Central memory CD8-positive, alpha-beta T cell (primary cell): ENCODE results near the gene SEMA5B.

ENCODE experiments used
- ATAC-seq: fragments of 150-1000 bp; cut with Tn5 transposase; replicated peaks from 2 replicates; pipeline ENCODE4 v1.10.0; 2022; ENCODE audit warnings: mild to moderate bottlenecking, moderate FRiP score, moderate number of reproducible peaks; ENCODE audit not compliant: poor library complexity, severe bottlenecking; ENCODE audit errors: extremely low read depth
- DNase-seq, 2 donors: peaks; one replicate each; pipeline ENCODE4 v3.0.0; 2021; ENCODE audit warnings: low spot score in 2 of 2
- H3K27ac Mint-ChIP-seq: one replicate; pipeline ENCODE4 v1.8.0; 2022; ENCODE audit warnings: low read depth, mild to moderate bottlenecking, moderate library complexity, mixed read lengths
- H3K27me3 Mint-ChIP-seq: one replicate; pipeline ENCODE4 v1.8.0; 2022; ENCODE audit warnings: mixed read lengths
- H3K36me3 Mint-ChIP-seq: one replicate; pipeline ENCODE4 v1.8.0; 2022; ENCODE audit warnings: mild to moderate bottlenecking, moderate library complexity, mixed read lengths; ENCODE audit not compliant: insufficient read depth
- H3K4me1 Mint-ChIP-seq: one replicate; pipeline ENCODE4 v1.8.0; 2022; ENCODE audit warnings: mixed read lengths
- H3K4me3 Mint-ChIP-seq: one replicate; pipeline ENCODE4 v1.8.0; 2022; ENCODE audit warnings: mild to moderate bottlenecking, moderate library complexity, mixed read lengths
- H3K9me3 Mint-ChIP-seq: one replicate; pipeline ENCODE4 v1.8.0; 2022; ENCODE audit warnings: mixed read lengths

The SEMA5B gene

GRCh38 chr3:122996038-122996580 lies 31.5 kb downstream of the SEMA5B start:
- no peaks in the 10 kb centered on the region for H3K4me1 Mint-ChIP-seq
- no peaks in the 10 kb centered on the region for H3K9me3 Mint-ChIP-seq
- no peak for DNase-seq
- H3K36me3 Mint-ChIP-seq = no peaks in the 10 kb centered on the region
- H3K4me3 Mint-ChIP-seq = no peak overlapping the region
- ATAC-seq = no peak
- H3K27ac Mint-ChIP-seq = no peak overlapping the region
- peaks cover 46% of the 10 kb centered on the region for H3K27me3 Mint-ChIP-seq

- Mint-ChIP-seq H3K4me1 (no peaks in the 10 kb centered on the region), H3K9me3 (no peaks in the 10 kb centered on the region)
Observed at GRCh38 chr3:122994954-122995353, 32.6 kb downstream of the SEMA5B start.

GRCh38 chr3:122993124-122993978 lies 34.2 kb downstream of the SEMA5B start:
- H3K9me3 Mint-ChIP-seq = no peaks in the 10 kb centered on the region
- no peak for DNase-seq
- ATAC-seq = no peak
- H3K27me3 Mint-ChIP-seq = peaks cover 69% of the 10 kb centered on the region
- H3K27ac Mint-ChIP-seq = no peak overlapping the region
- H3K4me3 Mint-ChIP-seq = no peak overlapping the region
- H3K36me3 Mint-ChIP-seq = no peaks in the 10 kb centered on the region
- no peaks in the 10 kb centered on the region for H3K4me1 Mint-ChIP-seq

More at GRCh38 chr3:122994954-122995353, 32.6 kb downstream of the SEMA5B start:
- no peaks in the 10 kb centered on the region for H3K36me3 Mint-ChIP-seq
- H3K27ac Mint-ChIP-seq = no peak overlapping the region
- no peak overlapping the region for H3K4me3 Mint-ChIP-seq
- H3K27me3 Mint-ChIP-seq = peaks cover 54% of the 10 kb centered on the region
- ATAC-seq (no peak), DNase-seq (no peak)

DNA sequence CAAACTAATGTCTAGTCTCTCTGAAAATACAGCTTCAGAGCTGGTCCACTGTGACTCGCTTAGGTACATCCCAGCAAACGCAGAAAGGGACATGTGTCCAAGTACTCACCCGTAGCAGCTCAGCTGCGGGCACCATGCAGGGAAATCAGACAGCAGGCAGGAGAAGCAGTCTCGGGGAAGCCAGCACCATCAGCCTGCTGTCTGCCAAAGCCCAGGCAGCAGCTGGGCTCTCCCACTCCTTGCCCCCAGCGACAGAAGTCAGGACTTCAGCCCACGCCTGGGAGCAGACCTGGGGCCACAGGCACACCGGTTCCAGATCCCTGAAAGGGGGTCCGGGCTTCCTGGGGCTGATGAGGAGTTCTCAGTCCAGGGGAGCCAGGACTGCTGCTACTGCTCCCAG lies 34.9 kb downstream of the SEMA5B start:
- Mint-ChIP-seq H3K9me3 (no peaks in the 10 kb centered on the region), H3K4me3 (no peak overlapping the region), H3K4me1 (no peaks in the 10 kb centered on the region), H3K27me3 (peaks cover 75% of the 10 kb centered on the region), H3K27ac (no peak overlapping the region), H3K36me3 (no peaks in the 10 kb centered on the region)
- ATAC-seq (no peak), DNase-seq (no peak)

DNA sequence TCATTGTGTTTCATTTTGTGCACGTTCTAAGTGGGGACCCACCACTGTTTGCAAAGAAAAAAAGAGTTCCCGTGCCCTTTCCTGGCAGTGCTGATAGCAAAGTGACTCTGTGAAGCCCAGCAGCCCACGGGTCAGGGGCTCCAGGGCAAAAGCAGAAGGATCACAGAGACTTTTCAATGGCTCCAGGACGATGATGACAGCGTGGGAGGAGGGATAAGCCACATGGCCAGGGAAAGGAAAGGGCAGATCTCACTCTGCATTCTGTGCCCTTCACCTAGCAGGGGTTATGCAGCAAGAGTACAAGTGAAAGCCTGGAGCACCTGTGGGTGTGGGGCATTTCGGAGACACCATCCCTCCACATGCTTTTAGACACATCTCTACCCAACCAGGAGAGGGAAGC lies 35.4 kb downstream of the SEMA5B start:
- no peak overlapping the region for H3K4me3 Mint-ChIP-seq

DNA sequence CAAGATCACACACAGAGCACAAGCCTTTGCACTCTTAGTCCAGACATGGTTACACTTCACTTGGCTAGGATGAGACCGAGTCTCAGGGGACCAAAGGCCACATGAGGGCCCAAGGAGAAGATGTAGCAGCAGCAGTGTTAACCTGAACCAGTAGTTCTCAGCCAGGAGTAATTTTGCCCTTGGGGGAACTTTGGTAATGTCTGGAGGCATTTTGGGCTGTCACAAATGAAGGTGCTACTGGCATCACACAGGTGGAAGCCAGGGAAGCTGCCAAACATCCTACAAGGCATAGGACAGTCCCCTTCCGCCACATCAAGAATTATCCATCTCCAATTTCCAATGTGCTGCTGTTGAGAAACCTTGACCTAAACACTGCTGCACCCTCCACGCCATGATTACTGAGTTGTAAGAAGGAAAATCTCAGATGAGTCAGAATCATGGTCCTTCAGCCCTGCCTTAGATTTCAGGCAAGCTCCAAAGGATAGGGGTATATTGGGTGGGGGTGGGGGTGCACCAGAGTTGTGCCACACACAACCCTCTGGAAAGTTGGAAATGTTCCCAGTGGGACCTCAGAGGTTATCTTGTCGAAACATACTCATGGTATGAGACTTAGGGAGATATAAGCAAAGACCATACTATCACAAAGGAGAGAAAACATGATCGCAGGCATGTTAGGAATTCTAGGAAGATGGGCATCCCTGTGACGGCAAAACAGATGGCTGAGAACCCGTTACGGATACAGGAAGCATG lies 36.2 kb downstream of the SEMA5B start:
- H3K4me3 Mint-ChIP-seq = no peak overlapping the region
- H3K9me3 Mint-ChIP-seq = no peaks in the 10 kb centered on the region
- no peak overlapping the region for H3K27ac Mint-ChIP-seq
- H3K36me3 Mint-ChIP-seq = no peaks in the 10 kb centered on the region
- ATAC-seq = no peak
- DNase-seq = no peak
- H3K4me1 Mint-ChIP-seq = no peaks in the 10 kb centered on the region
- H3K27me3 Mint-ChIP-seq = peaks cover 88% of the 10 kb centered on the region

More for the DNA sequence above, 35.4 kb downstream of the SEMA5B start:
- Mint-ChIP-seq H3K27ac (no peak overlapping the region), H3K4me1 (no peaks in the 10 kb centered on the region), H3K36me3 (no peaks in the 10 kb centered on the region), H3K9me3 (no peaks in the 10 kb centered on the region), H3K27me3 (peaks cover 81% of the 10 kb centered on the region)
- no peak for ATAC-seq
- DNase-seq = no peak

- no peaks in the 10 kb centered on the region for H3K9me3 Mint-ChIP-seq
- H3K27me3 Mint-ChIP-seq = peaks cover 96% of the 10 kb centered on the region
- H3K27ac Mint-ChIP-seq = no peak overlapping the region
- H3K4me3 Mint-ChIP-seq = no peak overlapping the region
- ATAC-seq (no peak), DNase-seq (no peak)
- no peaks in the 10 kb centered on the region for H3K36me3 Mint-ChIP-seq
- no peaks in the 10 kb centered on the region for H3K4me1 Mint-ChIP-seq
Observed at GRCh38 chr3:122989856-122990575, 37.5 kb downstream of the SEMA5B start.

- Mint-ChIP-seq H3K9me3 (no peaks in the 10 kb centered on the region), H3K4me3 (no peak overlapping the region), H3K4me1 (no peaks in the 10 kb centered on the region), H3K36me3 (no peaks in the 10 kb centered on the region), H3K27me3 (peaks cover 95% of the 10 kb centered on the region), H3K27ac (no peak overlapping the region)
- ATAC-seq (no peak), DNase-seq (no peak)
Observed at GRCh38 chr3:122988508-122988907, 39.1 kb downstream of the SEMA5B start.

DNA sequence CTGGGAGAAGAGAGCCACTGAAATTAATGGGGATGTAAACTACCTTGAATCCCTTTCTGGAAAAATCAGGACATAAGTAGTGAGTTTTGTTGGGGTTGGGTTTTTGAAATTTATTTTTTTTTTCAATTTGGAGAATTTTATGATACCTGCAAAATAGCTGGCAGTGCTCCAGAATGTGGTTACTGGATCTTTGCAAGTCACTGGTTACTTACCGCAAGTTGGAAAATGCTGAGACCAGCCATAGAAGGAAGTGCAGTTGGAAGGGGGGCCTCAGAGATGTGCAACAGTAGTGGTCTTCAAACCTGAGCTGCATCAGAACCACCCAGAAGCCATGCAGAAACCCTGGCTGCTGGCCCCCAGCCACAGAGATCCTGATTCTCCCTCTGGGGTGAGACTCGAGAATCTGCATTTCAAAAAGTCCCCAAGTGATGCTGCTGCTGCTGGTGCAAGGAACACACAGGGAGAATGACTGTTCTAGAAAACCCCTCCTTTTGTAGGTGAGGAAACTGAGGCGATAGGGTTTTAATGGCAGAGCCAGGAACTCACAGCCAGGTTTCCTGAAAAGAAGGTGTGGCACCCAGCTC lies 39.7 kb downstream of the SEMA5B start:
- no peak for DNase-seq
- Mint-ChIP-seq H3K36me3 (no peaks in the 10 kb centered on the region), H3K9me3 (no peaks in the 10 kb centered on the region), H3K27me3 (peaks cover 95% of the 10 kb centered on the region), H3K27ac (no peak overlapping the region), H3K4me1 (no peaks in the 10 kb centered on the region), H3K4me3 (no peak overlapping the region)
- ATAC-seq = no peak

DNA sequence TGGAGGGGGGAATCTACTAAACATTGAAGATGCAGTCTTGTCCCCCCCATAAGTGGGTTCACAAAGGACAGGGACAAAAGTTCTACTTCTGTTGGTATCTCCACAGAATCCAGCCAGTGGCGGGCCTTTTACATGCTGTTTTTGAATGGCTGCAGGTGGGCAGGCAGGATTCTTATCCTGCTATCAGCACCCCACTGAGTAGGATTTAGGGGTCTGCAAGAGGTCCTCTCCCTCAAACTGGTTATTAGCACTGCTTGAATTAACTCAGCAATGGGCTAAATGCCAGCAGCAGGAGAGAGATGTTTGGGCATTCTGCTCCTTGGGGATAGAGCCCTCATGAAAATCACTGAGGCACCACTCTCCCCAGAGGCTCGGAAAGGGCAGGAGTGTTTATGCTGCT lies 40.3 kb downstream of the SEMA5B start:
- no peak for ATAC-seq
- H3K27me3 Mint-ChIP-seq = peaks cover 93% of the 10 kb centered on the region
- no peak overlapping the region for H3K4me3 Mint-ChIP-seq

DNA sequence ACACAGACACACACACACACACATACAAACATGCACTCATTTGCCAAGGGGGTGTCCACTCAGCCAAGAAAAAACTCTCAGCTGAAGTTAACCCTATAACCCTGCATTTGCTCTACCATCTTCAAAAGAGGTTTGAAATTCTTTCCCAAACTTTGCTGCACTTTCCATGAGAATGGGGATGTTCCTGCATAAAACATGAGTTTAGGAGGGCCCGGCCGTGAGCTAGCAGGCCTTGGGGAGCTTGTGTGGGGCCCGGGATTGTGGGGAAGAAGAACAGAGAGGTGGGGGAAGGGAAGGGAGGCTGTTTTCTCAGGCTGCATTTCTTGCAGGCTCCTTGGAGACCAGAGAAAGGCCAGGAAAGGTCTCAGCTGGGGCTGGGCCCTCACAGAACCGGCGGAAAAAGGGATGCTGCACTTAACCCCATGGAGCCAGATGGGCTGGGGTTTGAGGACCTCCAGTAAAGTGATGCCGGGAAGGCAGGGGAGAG lies 40.8 kb downstream of the SEMA5B start:
- no peak overlapping the region for H3K4me3 Mint-ChIP-seq
- no peaks in the 10 kb centered on the region for H3K36me3 Mint-ChIP-seq
- DNase-seq (no peak), ATAC-seq (no peak)
- no peak overlapping the region for H3K27ac Mint-ChIP-seq
- peaks cover 90% of the 10 kb centered on the region for H3K27me3 Mint-ChIP-seq
- no peaks in the 10 kb centered on the region for H3K9me3 Mint-ChIP-seq
- H3K4me1 Mint-ChIP-seq = no peaks in the 10 kb centered on the region

More for the DNA sequence above, 40.3 kb downstream of the SEMA5B start:
- no peaks in the 10 kb centered on the region for H3K9me3 Mint-ChIP-seq
- H3K4me1 Mint-ChIP-seq = no peaks in the 10 kb centered on the region
- DNase-seq = no peak
- no peak overlapping the region for H3K27ac Mint-ChIP-seq
- H3K36me3 Mint-ChIP-seq = no peaks in the 10 kb centered on the region

DNA sequence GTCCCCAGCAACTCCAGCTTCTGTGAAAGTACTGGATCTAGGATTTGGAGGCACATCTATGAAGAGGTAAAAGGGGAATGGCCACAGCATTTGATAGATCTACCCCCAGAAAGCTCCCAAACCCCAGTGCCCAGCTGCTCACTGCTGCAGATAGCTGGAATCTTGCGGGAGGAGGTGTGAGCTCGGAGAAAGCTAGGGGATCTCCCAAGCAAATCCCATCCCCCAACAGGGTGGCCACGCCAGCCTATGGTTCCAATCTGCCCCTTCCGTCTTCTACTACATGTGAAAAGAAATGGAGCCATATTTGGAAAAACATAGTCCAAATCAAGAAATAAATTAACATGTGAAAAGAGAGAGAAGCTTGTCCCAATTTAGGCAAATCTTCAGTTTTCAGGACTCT lies 42.0 kb downstream of the SEMA5B start:
- H3K4me3 Mint-ChIP-seq = no peak overlapping the region
- no peaks in the 10 kb centered on the region for H3K9me3 Mint-ChIP-seq
- no peak for ATAC-seq
- no peak overlapping the region for H3K27ac Mint-ChIP-seq
- DNase-seq = no peak
- H3K36me3 Mint-ChIP-seq = no peaks in the 10 kb centered on the region
- H3K27me3 Mint-ChIP-seq = peaks cover 87% of the 10 kb centered on the region
- H3K4me1 Mint-ChIP-seq = no peaks in the 10 kb centered on the region
